HG03558 (cell line): ENCODE results near the gene SHOC2.
A peak's percentile ranks its signal among the peaks of the same experiment; 100 is the strongest.

ENCODE experiments used
- ATAC-seq: cut with Tn5 transposase; IDR thresholded peaks from one replicate; pipeline ENCODE4 v1.9.1; 2021; ENCODE audit warnings: moderate number of reproducible peaks; ENCODE audit not compliant: unreplicated experiment; ENCODE audit errors: extremely low read depth

SHOC2 gene

GRCh38 chr10:110939419-110939818 lies 20.0 kb downstream of the SHOC2 start:
- no peak for ATAC-seq

DNA sequence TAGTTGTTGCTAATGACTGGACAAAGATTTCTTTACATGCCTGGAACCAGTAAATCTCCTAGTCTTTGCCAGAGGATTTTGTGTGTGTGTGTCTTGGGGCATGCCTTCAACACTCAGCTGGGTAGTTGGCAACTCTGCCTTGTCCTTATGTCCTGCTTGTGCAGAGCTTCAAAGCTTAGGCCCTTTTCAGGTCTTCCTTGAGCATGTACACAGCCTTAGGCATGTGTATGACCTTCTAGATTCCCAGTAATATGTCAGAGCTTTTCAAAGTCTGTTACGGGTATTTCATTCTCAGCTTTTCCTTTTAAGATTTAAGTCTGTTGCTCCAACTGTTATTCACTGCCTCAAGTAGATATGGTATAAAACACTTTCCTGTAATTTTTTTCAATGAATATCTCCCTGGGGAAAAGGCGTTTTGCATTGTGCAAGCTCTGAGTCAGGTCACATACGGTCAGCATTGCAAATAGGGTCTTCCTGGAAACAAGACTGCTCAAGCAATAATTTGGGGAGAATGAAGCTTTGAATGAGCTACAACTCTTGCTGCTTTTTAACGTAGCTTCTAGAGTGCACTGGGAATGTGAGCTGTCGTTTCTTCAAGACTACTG lies 25.5 kb downstream of the SHOC2 start:
- ATAC-seq = no peak

GRCh38 chr10:110946496-110946895 lies 27.1 kb downstream of the SHOC2 start:
- no peak for ATAC-seq

- ATAC-seq = no peak
Observed at GRCh38 chr10:110947061-110947595, 27.7 kb downstream of the SHOC2 start.

- ATAC-seq = no peak
Observed at GRCh38 chr10:110951381-110951780, 32.0 kb downstream of the SHOC2 start.

- no peak for ATAC-seq
Observed at GRCh38 chr10:110957606-110958005, 38.2 kb downstream of the SHOC2 start.

DNA sequence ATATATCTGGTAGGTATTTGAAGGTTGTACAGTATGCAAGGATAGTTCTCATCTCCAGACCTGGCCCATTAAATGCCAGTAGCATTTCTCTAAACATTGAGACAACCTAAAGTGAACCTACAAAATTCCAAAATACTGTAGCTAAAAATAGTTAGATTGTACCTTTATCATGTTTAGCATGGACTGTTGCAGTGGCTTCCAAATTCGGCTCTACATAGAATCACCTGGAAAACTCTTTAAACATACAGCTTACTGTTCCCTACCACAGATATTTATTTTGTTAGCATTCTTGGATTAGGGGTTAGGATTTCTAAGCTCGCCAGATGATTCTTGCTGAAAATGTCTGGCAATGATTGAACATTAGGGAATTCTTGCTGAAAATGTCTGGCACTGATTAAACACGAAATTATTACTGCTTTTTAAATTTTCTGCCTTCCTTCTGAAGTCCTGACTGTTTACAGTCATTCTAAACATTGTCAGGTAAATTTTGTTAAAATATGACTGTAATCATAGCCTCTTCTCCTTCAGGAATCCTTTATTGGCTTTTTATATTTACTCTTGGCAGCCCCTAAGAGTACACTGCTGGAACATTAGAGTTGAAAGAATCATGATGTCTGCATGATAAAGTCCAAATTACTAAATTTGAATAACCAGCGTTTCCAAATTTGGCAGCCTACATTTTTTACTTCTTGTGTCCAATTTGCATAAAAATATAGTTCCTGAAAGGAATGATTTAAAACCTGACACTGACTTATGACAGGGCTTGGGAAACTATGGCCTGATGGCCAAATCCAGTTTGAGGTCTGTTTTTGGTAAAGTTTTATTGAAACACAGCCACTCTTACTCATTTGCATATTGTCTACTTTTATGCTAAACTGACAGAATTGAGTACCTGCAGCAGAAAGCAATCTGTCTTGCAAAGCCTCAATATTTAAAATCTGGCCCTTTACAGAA lies 40.3 kb downstream of the SHOC2 start:
- ATAC-seq = no peak

DNA sequence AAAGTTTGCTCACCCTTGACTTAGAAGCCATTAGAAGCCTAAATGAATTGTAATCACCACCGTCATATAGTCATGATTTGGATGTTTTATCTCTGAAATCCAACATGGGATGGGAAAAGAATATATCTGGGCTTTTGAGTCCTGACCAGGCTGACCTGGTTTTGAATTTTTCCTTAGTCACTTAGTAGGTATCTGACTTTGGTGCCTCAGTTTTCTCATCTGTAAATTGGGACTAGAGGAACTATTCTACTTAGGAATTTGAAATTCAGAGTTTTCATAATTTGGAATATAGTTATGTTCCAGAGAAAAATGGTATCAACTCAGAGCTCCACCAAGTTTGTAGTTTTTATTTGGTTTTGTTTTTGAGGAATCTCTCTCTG lies 40.9 kb downstream of the SHOC2 start:
- ATAC-seq = no peak

GRCh38 chr10:110962443-110962842 lies 43.0 kb downstream of the SHOC2 start:
- ATAC-seq = no peak

- no peak for ATAC-seq
Observed at GRCh38 chr10:110963162-110963561, 43.8 kb downstream of the SHOC2 start.

GRCh38 chr10:110964681-110965080 lies 45.3 kb downstream of the SHOC2 start:
- no peak for ATAC-seq

DNA sequence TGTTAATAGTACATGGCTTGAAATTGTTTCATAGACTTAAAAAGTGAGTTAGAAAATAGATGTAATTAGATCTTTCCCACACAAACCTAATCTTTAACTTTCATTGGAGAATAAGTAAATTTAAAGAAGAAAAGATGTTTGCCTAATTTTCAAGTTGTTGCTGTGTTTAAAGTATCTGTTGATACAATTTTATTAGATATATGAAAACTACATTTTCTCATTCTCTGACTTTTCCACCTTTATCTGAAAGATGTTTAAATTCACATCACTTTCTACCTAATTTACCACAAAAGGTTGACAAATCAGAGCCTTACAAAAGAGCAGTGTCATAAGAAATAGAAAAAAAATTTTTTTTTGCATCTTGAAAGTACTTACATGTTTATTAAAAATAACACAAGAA lies 45.8 kb downstream of the SHOC2 start:
- ATAC-seq = no peak

GRCh38 chr10:110966146-110966545 lies 46.7 kb downstream of the SHOC2 start:
- no peak for ATAC-seq

DNA sequence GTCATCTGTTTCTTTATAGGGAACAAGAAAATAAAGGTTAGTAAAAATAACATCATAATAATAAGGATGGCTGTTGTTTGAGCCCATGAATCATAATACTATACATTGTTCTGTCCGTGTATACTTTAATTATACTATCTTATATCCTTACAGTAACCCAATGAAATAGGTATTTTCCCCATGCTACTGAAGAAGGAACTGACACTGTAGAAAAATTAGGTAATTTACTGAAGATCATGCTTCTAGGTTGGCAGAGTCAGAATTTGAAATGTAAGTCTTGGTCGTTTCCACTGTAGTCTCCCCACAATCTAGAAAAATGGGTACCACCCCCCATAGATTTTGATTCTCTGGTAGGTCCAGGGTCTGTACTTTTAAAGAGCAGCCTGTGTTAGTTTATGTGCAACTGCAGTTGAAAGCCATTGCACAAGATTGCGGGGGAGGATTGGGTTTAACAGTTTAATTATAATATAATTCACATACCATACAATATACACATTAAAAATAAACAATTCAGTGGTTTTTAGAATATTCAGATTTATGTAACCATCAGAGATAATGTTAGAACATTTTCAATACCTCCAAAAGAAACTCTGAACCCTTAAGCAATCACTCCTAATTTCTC lies 47.7 kb downstream of the SHOC2 start:
- ATAC-seq = no peak

GRCh38 chr10:110967645-110968044 lies 48.2 kb downstream of the SHOC2 start:
- peak; percentile 36 for ATAC-seq

DNA sequence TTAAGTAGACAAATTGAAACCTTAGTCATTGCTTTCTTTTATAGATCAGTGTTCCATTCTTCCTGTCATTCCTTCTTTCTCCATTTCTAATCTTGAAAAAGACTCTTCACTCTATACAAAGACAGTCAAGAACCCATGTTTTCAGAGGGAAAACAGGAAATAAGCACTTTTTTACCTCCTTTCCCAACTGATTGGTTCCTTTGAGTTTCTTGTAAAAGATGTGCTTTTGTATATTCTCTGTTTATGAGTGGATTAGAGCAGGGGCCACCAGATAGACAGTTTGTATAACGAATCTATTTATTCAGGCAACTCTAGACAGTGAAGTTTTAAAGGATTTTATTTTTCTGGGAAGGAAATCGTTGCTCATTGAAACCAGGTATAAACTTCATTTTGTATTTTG lies 49.8 kb downstream of the SHOC2 start:
- ATAC-seq = no peak

GRCh38 chr10:110971638-110972037 lies 52.2 kb downstream of the SHOC2 start:
- ATAC-seq = no peak

DNA sequence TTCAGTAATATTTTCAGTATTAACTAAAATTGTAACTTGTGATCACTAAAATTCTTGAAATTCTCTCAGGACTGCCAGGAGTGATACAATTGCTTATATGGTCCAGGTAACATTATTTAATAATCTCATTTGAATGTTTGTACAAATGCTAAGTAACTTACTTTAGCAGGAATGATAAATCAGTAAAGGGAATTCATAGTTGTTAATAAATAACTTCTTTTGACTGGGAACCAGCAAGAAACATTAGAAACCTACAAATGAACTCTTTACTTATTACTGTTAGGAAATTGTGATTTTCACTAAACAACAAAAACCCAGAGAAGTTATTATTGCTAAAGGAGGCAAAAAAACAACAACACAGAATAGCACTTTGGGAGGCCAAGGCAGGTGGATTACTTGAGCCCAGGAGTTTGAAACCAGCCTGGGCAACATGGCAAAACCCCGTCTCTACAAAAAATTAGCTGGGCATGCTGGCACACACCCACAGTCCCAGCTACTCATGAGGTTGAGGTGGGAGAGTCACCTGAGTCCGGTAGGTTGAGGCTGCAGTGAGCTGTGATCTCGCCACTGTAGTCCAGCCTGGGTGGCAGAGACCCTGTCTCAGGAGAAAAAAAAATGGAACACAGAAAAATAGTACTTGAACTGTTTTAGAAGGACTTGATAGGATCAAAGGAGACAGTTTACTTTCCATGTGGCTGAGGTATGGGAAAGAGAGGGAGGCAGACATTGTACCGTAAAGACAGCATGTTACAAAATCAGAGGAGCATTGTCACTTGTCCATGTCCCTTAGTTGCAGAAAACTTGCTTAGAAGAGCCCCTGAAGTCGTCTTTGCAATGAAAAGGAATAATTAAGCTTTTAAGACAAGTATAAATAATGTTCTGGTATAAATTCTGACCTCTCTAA lies 53.1 kb downstream of the SHOC2 start:
- no peak for ATAC-seq

GRCh38 chr10:110973400-110973799 lies 54.0 kb downstream of the SHOC2 start:
- ATAC-seq = no peak

- no peak for ATAC-seq
Observed at GRCh38 chr10:110976577-110976976, 57.2 kb downstream of the SHOC2 start.
